NCI-H1048 (cell line): ENCODE measurements around the gene ALOX12B.

ENCODE experiments used
- DNase-seq: peaks from one replicate; lab custom pipeline; 2025; lab: John Stamatoyannopoulos, UW

ALOX12B gene

GRCh38 chr17:8087075-8087951, at the start of gene ALOX12B:
ALOX12B (minus strand) TSS chr17:8087716; CDS start chr17:8087442, 274 bp downstream.
- DNase-seq, result no peak

GRCh38 chr17:8133941-8134340, 46.4 kb upstream of the ALOX12B start:
- DNase-seq, result no peak

DNA sequence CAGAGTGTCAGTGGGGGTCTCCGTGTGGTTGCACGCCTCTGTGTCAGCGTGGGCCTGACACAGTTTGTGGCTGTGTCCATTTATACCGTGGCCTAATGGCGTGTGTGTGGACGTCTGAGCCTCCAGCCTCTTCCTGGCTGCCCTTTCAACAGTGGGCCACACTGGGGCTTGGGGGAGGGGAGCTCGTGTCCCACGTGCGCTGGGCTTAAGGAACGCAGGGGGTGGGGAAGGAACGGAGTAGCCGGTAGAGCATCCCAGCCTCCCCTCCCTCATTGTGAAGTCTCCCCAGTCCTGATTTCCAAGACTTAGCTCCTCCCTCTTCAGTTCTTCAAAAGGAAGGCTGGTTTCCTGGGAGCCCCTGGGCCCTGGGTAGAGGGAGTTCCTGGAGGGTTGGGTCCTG, 45.9 kb upstream of the ALOX12B start:
- no peak for DNase-seq

DNA sequence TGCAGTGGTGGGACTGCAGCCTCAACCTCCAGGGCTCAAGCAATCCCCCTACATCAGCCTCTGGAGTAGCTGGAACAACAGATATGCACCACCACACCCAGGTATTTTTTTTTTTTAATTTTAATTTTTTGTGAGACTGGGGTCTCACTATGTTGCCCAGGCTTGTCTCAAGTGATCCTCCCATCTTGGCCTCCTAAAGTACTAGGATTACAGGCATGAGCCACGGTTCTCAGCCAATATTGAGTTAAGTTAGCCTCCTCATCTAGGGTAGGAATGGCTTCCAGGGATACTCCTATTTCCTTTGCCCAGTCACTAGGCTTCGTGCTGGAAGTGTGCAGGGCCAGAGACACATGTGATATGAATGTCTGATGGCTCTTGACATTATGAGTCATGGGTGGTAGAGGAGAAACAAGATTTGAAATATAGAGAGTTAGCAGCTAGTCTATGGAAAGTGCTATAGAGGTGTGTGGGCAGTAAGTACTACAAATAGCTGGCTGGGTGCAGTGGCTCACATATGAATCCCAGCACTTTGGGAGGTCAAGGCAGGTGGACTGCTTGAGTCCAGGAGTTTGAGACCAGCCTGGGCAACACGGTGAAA, 44.4 kb upstream of the ALOX12B start:
- no peak for DNase-seq

DNA sequence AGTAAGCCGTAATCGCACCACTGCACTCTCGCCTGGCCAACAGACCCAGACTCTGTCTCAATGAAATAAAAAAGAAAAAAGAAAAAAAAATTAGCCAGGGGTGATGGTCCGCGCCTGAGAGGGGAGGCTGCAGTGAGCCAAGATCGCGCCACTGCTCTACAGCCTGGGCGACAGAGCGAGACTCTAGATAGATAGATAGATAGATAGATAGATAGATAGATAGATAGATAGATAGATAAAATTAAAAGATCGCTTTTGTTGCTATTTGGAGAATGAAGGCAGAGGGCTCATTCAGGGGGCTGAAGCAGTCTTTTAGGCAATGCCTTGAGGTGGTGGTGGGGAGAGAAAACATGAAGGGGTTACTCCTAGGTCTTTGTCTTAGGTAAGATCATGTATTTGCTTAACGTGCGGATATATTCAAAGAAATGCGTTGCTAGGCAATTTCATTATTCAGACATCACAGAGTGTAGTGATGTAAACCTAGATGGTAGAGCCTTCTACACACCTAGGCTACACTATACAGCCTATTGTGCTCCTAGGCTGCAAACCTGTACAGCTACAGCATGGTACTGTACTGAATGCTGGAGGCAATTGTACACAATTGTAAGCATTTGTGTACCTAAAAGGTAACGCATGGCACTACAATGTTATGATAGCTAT, 40.7 kb upstream of the ALOX12B start:
- DNase-seq, result no peak

DNA sequence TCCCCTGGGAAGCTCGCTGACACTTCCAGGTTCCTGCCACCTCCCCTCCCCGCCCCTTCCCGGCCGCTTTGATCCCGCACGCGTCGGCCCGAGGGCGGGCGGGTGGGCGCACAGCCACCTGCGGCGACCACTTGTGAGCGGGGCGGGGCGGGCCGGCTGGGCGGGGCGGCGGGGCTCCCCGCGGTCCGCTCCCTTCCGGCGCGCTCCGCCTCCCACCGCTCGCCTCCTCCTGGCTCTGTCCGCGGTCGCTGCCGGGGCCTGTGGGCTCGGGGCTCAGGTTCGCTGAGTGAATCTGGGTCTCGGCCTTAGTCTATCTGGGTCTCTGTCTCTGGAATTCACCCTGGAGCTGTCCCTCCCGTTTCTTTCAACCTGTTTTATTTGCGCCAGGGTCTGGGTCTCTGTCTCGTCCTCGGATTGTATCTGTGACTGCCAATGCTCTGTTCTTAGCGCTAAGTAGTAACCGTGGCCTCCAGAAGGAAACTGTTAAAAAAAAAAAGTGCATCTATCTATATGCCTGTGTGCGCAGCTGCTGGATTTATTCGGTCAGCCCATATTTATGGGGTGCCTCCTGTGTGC, 39.1 kb upstream of the ALOX12B start:
- no peak for DNase-seq

DNA sequence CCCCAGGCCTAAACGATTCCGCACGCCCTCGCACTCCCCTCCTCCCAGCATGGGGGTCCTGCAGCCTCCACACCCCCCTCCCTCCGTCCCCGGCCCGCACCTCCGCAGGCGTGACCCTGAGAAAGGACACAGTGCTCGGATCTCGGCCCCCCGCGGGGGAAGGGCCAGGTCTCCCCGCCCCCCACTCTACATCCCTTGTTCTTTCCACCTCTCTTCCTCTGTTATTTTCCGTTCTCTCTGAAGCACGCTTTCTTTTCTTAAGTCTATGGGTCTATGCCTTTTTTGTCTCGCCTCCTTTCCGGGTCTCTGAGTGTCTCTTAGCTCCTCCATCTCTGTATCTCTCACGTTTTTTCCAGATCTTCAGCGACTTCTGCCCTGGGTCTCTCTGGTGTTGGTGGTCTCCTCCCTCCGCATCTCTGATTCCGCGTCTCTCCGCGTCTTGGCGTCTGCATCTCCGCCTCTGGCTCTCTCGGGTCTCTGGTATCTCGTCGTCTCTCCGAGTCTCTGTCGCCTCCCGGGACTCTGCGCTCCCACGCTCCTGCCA, 38.5 kb upstream of the ALOX12B start:
- DNase-seq, result no peak

GRCh38 chr17:8125154-8125946, 37.8 kb upstream of the ALOX12B start:
- DNase-seq, result peak; percentile 61

DNA sequence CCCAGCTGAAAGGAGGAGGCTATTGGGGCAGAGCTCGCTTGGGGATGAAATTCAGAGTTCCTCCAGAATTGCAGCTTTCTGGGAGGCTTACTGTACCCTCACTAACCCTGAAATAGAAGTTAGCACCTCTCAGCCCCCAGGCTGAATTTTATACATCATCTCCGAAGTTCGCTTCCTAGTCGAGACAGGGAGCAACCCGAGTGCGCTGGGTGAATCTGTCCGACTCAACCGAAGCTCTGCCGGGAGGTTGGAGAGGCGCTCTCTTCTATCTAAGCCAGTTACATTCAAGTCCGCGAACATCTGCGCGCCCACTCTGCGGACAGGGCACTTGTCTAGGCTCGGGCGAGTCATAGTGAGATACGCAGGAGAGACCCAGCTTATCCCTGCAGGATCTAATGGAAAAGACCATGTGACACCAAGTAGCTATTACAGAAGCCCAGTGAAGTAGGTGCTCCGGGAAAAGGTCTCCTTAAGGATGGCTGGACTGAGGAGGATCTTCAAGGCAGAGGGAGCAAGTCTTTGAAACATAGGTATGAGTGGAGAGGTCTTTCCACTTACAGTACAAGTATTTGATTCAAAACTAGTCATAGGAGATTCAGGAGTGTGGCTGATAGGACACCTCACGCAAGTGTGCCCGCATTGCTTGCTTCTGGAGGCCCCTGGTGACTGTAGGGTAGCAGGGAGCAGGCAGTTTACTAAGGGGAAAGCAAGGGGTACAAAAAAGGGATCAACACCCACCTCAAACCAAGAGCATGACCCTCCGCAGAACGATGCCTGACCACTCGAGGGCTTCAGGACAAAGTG, 37.0 kb upstream of the ALOX12B start:
- no peak for DNase-seq

GRCh38 chr17:8123695-8124349, 36.3 kb upstream of the ALOX12B start, which contains the start of gene HES7:
HES7 (minus strand) TSS chr17:8124106; CDS start chr17:8124084, 22 bp downstream.
- no peak for DNase-seq

DNA sequence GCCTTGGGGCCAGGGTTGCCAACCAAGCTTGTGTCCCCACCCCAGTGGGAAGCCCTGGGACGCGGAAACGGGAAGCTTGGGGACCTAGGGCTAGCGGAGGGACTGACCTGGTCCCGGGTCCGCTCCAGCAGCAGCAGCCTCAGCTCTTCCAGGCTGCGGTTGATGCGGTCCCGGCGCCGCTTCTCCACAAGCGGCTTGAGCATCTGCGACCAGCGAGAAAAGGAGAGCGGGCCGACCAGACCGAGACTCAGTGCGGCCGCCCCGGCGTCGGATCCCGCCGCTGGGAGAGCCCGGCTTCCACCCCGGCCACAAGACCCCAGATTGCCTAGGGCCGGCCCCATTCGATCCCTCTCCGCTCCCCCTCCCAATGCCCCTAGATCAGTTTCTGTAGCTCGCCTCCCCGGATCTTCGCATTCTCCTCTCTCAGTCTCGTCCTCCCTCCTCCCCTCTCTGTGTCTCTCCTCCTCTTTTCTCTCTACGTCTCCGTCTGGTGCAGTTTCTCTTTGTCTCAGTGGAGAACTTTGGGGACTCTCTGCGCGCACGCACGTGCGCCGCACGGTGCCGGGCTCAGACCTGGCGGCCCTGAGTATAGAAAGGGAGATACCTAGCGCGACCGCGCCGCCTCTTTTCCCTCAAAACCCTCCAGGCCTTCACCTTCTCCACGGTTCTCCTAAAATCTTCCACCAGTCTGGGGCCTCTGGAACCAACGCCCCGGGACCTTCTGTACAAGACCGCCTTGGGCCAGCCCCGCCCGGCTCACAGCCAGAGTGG, 35.6 kb upstream of the ALOX12B start:
- no peak for DNase-seq

GRCh38 chr17:8122422-8122923, 35.0 kb upstream of the ALOX12B start:
- no peak for DNase-seq

DNA sequence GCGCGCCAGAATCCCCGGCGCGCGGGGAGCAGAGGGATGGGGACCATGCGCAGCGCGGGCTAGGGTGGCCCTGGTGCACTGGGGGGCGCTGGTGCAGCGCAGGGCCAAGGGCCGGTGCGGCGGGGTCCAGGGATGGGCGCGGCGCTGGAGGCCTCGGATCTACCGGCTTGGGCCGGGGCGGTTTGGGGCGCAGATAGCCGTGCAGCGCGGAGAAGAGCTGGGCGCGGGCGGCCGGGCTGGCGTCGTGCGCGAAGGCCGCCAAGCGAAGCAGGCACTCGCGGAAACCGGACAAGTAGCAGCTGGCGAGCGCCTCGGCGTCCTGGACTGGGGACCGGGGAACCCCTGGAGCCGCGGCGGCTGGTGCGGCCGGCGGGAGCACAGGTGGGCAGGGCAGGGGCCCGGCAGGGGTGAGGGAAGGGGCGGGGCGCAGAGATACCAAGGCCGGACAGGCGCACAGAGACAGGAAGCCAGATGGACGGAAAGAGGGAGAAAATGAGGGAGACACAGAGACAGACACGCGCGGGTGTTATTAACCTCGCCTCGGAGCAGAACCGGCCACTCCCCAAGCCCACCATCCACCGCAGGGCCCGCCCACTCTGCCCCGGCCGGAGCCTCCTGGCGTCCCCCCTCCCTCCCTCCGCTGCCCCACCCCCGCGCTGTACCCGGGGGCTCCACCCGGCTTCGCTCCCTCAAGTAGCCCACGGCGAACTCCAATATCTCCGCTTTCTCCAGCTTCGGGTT, 34.3 kb upstream of the ALOX12B start:
- DNase-seq, result no peak

DNA sequence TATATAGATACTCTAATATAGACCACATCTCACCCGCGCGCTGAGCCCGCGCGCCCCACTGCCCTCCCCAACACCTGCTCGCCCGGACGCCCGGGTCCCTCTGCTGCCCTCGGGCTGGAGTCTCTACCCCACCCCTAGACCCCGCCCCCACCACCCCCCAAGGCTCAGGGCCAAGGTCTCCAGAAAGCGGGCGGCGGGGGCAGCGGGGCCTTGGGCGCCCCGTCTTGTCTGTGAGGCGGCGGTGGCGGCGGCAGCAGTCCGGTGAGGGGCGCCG, 33.8 kb upstream of the ALOX12B start:
- no peak for DNase-seq

- no peak for DNase-seq
These were observed 33.2 kb upstream of the ALOX12B start for GRCh38 chr17:8120520-8121406.

GRCh38 chr17:8119581-8120519, 32.3 kb upstream of the ALOX12B start:
- DNase-seq, result peak; percentile 44
